Measurements from ENCODE around the gene C4orf46. TPM values are rescaled to one million over a fixed set of nuclear protein-coding genes. Genes with fewer than 3 reads are reported as not detected.

Gene C4orf46
- total RNA-seq, 1 experiment from 2014 or later, result 20.4 TPM

GRCh38 chr4:158621729-158622128 is 50.0 kb downstream of the C4orf46 start:
- DNase-seq (ENCODE audit: low spot score) (no peak), ATAC-seq (no peak)
- H3K27ac Mint-ChIP-seq, result no peak overlapping the region
- H3K9me3 Mint-ChIP-seq, result no peaks in the 10 kb centered on the region
- H3K36me3 Mint-ChIP-seq, result no peaks in the 10 kb centered on the region
- POLR2A ChIA-PET, result no interaction called here
- TF ChIP-seq ZNF317 (CRISPR knock-in tag; IDR thresholded peaks at IDR 0.05; ENCODE audit: borderline replicate concordance, low read depth), result no peak
- no peak overlapping the region for H3K4me3 Mint-ChIP-seq
- peaks cover 10% of the 10 kb centered on the region for H3K4me1 Mint-ChIP-seq
- CTCF ChIA-PET, result no interaction called here
- H3K27me3 Mint-ChIP-seq (ENCODE audit: low read depth), result no peaks in the 10 kb centered on the region

GRCh38 chr4:158617956-158618355 is 53.7 kb downstream of the C4orf46 start:
- Mint-ChIP-seq H3K27ac (no peak overlapping the region), H3K4me3 (no peak overlapping the region), H3K9me3 (peaks cover 9% of the 10 kb centered on the region; the same call in 1 of the 2 replicates), H3K36me3 (no peaks in the 10 kb centered on the region), H3K27me3 (ENCODE audit: low read depth) (no peaks in the 10 kb centered on the region), H3K4me1 (no peaks in the 10 kb centered on the region)
- POLR2A ChIA-PET, result interaction anchor here (0.6 kb wide), 1 partner anchor 91 kb away, joined by 5 read pairs; no protein-coding TSS in a partner anchor
- ATAC-seq (no peak), DNase-seq (ENCODE audit: low spot score) (no peak)
- TF ChIP-seq ERG (CRISPR knock-in tag; IDR thresholded peaks at IDR 0.05), result no peak
- no peak for TF ChIP-seq FOXK1 (CRISPR knock-in tag; IDR thresholded peaks at IDR 0.05)
- no peak for TF ChIP-seq MAX (CRISPR knock-in tag; IDR thresholded peaks at IDR 0.05)
- TF ChIP-seq CREB1 (CRISPR knock-in tag; IDR thresholded peaks at IDR 0.05), result no peak
- TF ChIP-seq ZNF138 (CRISPR knock-in tag; conservative IDR thresholded peaks at IDR 0.05), result no peak
- no peak for TF ChIP-seq ZBTB43 (CRISPR knock-in tag; IDR thresholded peaks at IDR 0.05)
- no peak for TF ChIP-seq ZNF423 (CRISPR knock-in tag; IDR thresholded peaks at IDR 0.05)
- no peak for TF ChIP-seq AFF4 (CRISPR knock-in tag; IDR thresholded peaks at IDR 0.05; ENCODE audit: borderline replicate concordance)
- no peak for TF ChIP-seq MXD4 (CRISPR knock-in tag; IDR thresholded peaks at IDR 0.05; ENCODE audit: borderline replicate concordance)
- no peak for TF ChIP-seq ZNF121 (CRISPR knock-in tag; IDR thresholded peaks at IDR 0.05)
- TF ChIP-seq ZNF317 (CRISPR knock-in tag; IDR thresholded peaks at IDR 0.05; ENCODE audit: borderline replicate concordance, low read depth), result no peak
- no peak for TF ChIP-seq USF1 (CRISPR knock-in tag; IDR thresholded peaks at IDR 0.05)
- TF ChIP-seq ARID4B (CRISPR knock-in tag; IDR thresholded peaks at IDR 0.05; ENCODE audit: borderline replicate concordance), result no peak
- no peak for TF ChIP-seq ETV6 (CRISPR knock-in tag; IDR thresholded peaks at IDR 0.05)
- TF ChIP-seq ZSCAN18 (CRISPR knock-in tag; IDR thresholded peaks at IDR 0.05), result no peak
- CTCF ChIA-PET, result no interaction called here

Data from WTC11 (cell line).